HCT116 (cell line): ENCODE measurements around the gene SIN3B.

ENCODE experiments used
- CBX3 ChIP-seq: IDR thresholded peaks from 2 replicates; pipeline ENCODE4 v1.6.1; 2012; ENCODE audit warnings: low read depth
- EGR1 ChIP-seq: IDR thresholded peaks from 2 replicates; pipeline ENCODE4 v1.6.1; 2012; ENCODE audit warnings: low read depth
- ELF1 ChIP-seq: IDR thresholded peaks from 2 replicates; pipeline ENCODE4 v1.6.1; 2012; ENCODE audit warnings: low read depth, borderline replicate concordance
- EZH2 ChIP-seq: fragments of 200-600 bp; sonication (generic); IDR thresholded peaks from 2 replicates; pipeline ENCODE4 v1.6.1; 2017; ENCODE audit warnings: antibody characterized with exemption, mixed run types
- JUND ChIP-seq: IDR thresholded peaks from 2 replicates; pipeline ENCODE4 v1.6.1; 2012
- POLR2A ChIP-seq: IDR thresholded peaks from 2 replicates; pipeline ENCODE4 v1.7.0; 2011; ENCODE audit warnings: borderline replicate concordance; ENCODE audit not compliant: insufficient read depth, insufficient read length; ENCODE audit errors: extremely low read depth
- POLR2AphosphoS5 ChIP-seq: IDR thresholded peaks from 2 replicates; pipeline ENCODE4 v1.6.1; 2011; ENCODE audit warnings: mild to moderate bottlenecking, low read depth, low read length, moderate library complexity
- YY1 ChIP-seq: IDR thresholded peaks from 2 replicates; pipeline ENCODE4 v1.6.1; 2011; ENCODE audit warnings: low read length, low read depth, moderate library complexity, mild to moderate bottlenecking; ENCODE audit not compliant: insufficient replicate concordance; ENCODE audit errors: extremely low read depth
- ZNF274 ChIP-seq: fragments of 200-500 bp; sonication (Bioruptor generic); IDR thresholded peaks from 2 replicates; pipeline ENCODE4 v1.6.1; 2014; ENCODE audit warnings: mild to moderate bottlenecking, low read depth, low read length, inconsistent platforms
- TF ChIP-seq, protein P1 (sequence below), 3 experiments: fragments of 200-600 bp in 1 of 3; sonication (generic) in 1 of 3; IDR thresholded peaks in 2 of 3; conservative IDR thresholded peaks in 1 of 3; 2 replicates each; pipeline ENCODE4 v1.5.1; 2012 to 2017; ENCODE audit warnings: low read depth in 2 of 3, low read length in 2 of 3, antibody characterized with exemption in 1 of 3, borderline replicate concordance in 1 of 3, control low read depth in 1 of 3, mild to moderate bottlenecking in 1 of 3, mixed read lengths in 1 of 3, mixed run types in 1 of 3, moderate library complexity in 1 of 3; ENCODE audit not compliant: insufficient read depth in 1 of 3
- TF ChIP-seq, protein P2 (sequence below): IDR thresholded peaks from 2 replicates; pipeline ENCODE4 v1.6.1; 2011; ENCODE audit warnings: mild to moderate bottlenecking, low read length, moderate library complexity; ENCODE audit not compliant: insufficient replicate concordance; ENCODE audit errors: extremely low read depth

DNA sequence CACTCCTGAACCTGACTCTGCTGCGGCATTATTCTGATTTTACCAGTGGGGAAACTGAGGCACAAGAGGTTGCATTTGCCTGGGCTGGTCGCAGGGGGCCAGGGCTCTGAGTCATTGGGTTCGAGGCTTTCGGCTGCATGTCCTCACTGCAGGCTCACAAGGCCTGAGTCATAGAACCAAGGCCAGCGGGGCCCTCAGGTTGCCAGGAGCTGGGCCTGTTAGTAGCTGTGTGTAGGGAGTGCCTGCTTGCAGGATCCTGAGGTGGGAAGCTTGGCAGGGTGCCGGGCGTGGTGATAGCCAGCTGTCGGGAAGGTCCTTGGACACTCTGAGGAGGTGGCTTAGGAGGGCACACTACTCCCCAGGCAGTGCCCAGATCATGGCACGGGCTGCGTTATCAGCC lies 38.0 kb downstream of the SIN3B start:
- TF ChIP-seq EGR1 (no peak), POLR2AphosphoS5 (no peak), EZH2 (no peak), POLR2A (no peak), JUND (no peak), CBX3 (no peak), YY1 (no peak), ZNF274 (no peak), ELF1 (no peak)
- TF ChIP-seq, protein P1, sequence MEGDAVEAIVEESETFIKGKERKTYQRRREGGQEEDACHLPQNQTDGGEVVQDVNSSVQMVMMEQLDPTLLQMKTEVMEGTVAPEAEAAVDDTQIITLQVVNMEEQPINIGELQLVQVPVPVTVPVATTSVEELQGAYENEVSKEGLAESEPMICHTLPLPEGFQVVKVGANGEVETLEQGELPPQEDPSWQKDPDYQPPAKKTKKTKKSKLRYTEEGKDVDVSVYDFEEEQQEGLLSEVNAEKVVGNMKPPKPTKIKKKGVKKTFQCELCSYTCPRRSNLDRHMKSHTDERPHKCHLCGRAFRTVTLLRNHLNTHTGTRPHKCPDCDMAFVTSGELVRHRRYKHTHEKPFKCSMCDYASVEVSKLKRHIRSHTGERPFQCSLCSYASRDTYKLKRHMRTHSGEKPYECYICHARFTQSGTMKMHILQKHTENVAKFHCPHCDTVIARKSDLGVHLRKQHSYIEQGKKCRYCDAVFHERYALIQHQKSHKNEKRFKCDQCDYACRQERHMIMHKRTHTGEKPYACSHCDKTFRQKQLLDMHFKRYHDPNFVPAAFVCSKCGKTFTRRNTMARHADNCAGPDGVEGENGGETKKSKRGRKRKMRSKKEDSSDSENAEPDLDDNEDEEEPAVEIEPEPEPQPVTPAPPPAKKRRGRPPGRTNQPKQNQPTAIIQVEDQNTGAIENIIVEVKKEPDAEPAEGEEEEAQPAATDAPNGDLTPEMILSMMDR (IDR thresholded peaks at IDR 0.05 in 2 of 3, conservative IDR thresholded peaks at IDR 0.05 in 1 of 3; ENCODE audit: borderline replicate concordance in 1 of 3, insufficient read depth in 1 of 3, low read depth in 2 of 3, low read length in 2 of 3), result no peak
- TF ChIP-seq, protein P2, sequence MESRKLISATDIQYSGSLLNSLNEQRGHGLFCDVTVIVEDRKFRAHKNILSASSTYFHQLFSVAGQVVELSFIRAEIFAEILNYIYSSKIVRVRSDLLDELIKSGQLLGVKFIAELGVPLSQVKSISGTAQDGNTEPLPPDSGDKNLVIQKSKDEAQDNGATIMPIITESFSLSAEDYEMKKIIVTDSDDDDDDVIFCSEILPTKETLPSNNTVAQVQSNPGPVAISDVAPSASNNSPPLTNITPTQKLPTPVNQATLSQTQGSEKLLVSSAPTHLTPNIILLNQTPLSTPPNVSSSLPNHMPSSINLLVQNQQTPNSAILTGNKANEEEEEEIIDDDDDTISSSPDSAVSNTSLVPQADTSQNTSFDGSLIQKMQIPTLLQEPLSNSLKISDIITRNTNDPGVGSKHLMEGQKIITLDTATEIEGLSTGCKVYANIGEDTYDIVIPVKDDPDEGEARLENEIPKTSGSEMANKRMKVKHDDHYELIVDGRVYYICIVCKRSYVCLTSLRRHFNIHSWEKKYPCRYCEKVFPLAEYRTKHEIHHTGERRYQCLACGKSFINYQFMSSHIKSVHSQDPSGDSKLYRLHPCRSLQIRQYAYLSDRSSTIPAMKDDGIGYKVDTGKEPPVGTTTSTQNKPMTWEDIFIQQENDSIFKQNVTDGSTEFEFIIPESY, result no peak
